Left lung (tissue), 10 donors: Measurements from ENCODE around the gene ANKRD62. TPM values are rescaled to one million over a fixed set of nuclear protein-coding genes. Genes with fewer than 3 reads are reported as not detected.

Source experiments
- ATAC-seq: fragments of 200-7000 bp; cut with Tn5 transposase; one replicate; pipeline ENCODE4 v1.9.1; 2020; ENCODE audit warnings: moderate library complexity
- DNase-seq, 4 donors: peaks; one replicate each; pipeline ENCODE4 v3.0.0-alpha.2; 2013 to 2020
- H3K27ac ChIP-seq, 2 donors: fragments of 200-600 bp; sonication (generic) in 1 of 2; one replicate each; pipeline versions ENCODE4 v1.5.0 to v1.8.0; 2020 to 2021
- H3K27me3 ChIP-seq, 2 donors: fragments of 200-600 bp; sonication (generic) in 1 of 2; one replicate each; pipeline versions ENCODE4 v1.5.0 to v1.8.0; 2020 to 2021
- H3K36me3 ChIP-seq, 2 donors: fragments of 200-600 bp; sonication (generic) in 1 of 2; one replicate each; pipeline versions ENCODE4 v1.5.0 to v1.8.0; 2020 to 2021
- H3K4me1 ChIP-seq, 2 donors: fragments of 200-600 bp; one replicate each; pipeline ENCODE4 v1.8.0; 2021
- H3K4me3 ChIP-seq, 2 donors: fragments of 200-600 bp; sonication (generic) in 1 of 2; one replicate each; pipeline versions ENCODE4 v1.5.0 to v1.8.0; 2020 to 2021; ENCODE audit warnings: mild to moderate bottlenecking in 1 of 2
- H3K9me3 ChIP-seq, 2 donors: fragments of 200-600 bp; sonication (generic) in 1 of 2; one replicate each; pipeline versions ENCODE4 v1.5.0 to v1.8.0; 2020 to 2021
- CTCF ChIP-seq, 2 donors: fragments of 200-600 bp; sonication (generic) in 1 of 2; IDR thresholded peaks; one replicate each; pipeline versions ENCODE4 v1.5.0 to v1.8.0; 2021; ENCODE audit warnings: antibody characterized with exemption in 2 of 2
- intact Hi-C, 2 donors: fragments of 100-400 bp; cut with DNase I; formaldehyde crosslinking; loops; one replicate each; pipeline versions ENCODE4 v1.11.2 to v1.14.2; 2022
- polyA plus RNA-seq, 6 donors: library from polyadenylated mRNA; unstranded; fragments of 120-200 nt; gene quantifications; one replicate each; pipeline ENCODE4 v1.2.1, GENCODE V29; 2013; ENCODE audit not compliant: insufficient read length in 6 of 6
- total RNA-seq, 2 donors: library from RNA; stranded (reverse); fragmentation: NEBNext Ultra II Directional; extraction: Animal tissue kit (Norgen Biotek cat#: 25700); gene quantifications; one replicate each; pipeline ENCODE4 v1.2.1, GENCODE V29; 2021
- donor health status: DM: no; HTN: yes; CAD: no.
- donor health status: DM: no; HTN: no; CAD: no.

ANKRD62 gene
- total and polyA plus RNA-seq, 8 donors: 0.06 to 0.20 (median 0.09) TPM; not detected in 2

- H3K27ac ChIP-seq: no peak overlapping the region
- H3K4me1 ChIP-seq: no peaks in the 10 kb centered on the region
- H3K27me3 ChIP-seq: no peaks in the 10 kb centered on the region
- H3K9me3 ChIP-seq: no peaks in the 10 kb centered on the region
- intact Hi-C loops: no loop called here
- no peak overlapping the region for H3K4me3 ChIP-seq
- ATAC-seq: no peak
- TF ChIP-seq CTCF (IDR thresholded peaks at IDR 0.05): no peak
- DNase-seq: peak in 1 of 4 donors; percentile 45
- H3K36me3 ChIP-seq: no peaks in the 10 kb centered on the region
Observed at GRCh38 chr18:12060182-12060870, 33.3 kb upstream of the ANKRD62 start.

- Histone ChIP-seq H3K27ac (no peak overlapping the region), H3K9me3 (no peaks in the 10 kb centered on the region), H3K36me3 (no peaks in the 10 kb centered on the region), H3K27me3 (no peaks in the 10 kb centered on the region), H3K4me1 (no peaks in the 10 kb centered on the region), H3K4me3 (no peak overlapping the region)
- peak in 1 of 4 donors; percentile 71 for DNase-seq
- ATAC-seq: no peak
- intact Hi-C loops: no loop called here
- no peak for TF ChIP-seq CTCF (IDR thresholded peaks at IDR 0.05)
Observed at GRCh38 chr18:12061685-12062084, 32.0 kb upstream of the ANKRD62 start.

GRCh38 chr18:12062974-12063373 lies 30.7 kb upstream of the ANKRD62 start:
- ATAC-seq (no peak), DNase-seq (no peak)
- no peak for TF ChIP-seq CTCF (IDR thresholded peaks at IDR 0.05)
- Histone ChIP-seq H3K27me3 (no peaks in the 10 kb centered on the region), H3K9me3 (no peaks in the 10 kb centered on the region), H3K27ac (no peak overlapping the region), H3K4me1 (no peaks in the 10 kb centered on the region), H3K4me3 (no peak overlapping the region), H3K36me3 (no peaks in the 10 kb centered on the region)
- intact Hi-C loops: no loop called here

GRCh38 chr18:12064086-12064763 lies 29.4 kb upstream of the ANKRD62 start:
- Histone ChIP-seq H3K4me3 (no peak overlapping the region), H3K9me3 (no peaks in the 10 kb centered on the region), H3K36me3 (no peaks in the 10 kb centered on the region), H3K27ac (no peak overlapping the region), H3K27me3 (no peaks in the 10 kb centered on the region), H3K4me1 (no peaks in the 10 kb centered on the region)
- intact Hi-C loops: no loop called here
- no peak for TF ChIP-seq CTCF (IDR thresholded peaks at IDR 0.05)
- DNase-seq (peak in 1 of 4 donors; percentile 42), ATAC-seq (no peak)

GRCh38 chr18:12065397-12065796 lies 28.2 kb upstream of the ANKRD62 start:
- H3K4me1 ChIP-seq: no peaks in the 10 kb centered on the region
- no peak overlapping the region for H3K27ac ChIP-seq
- no peak overlapping the region for H3K4me3 ChIP-seq
- intact Hi-C loops: no loop called here
- no peak for TF ChIP-seq CTCF (IDR thresholded peaks at IDR 0.05)
- H3K9me3 ChIP-seq: no peaks in the 10 kb centered on the region
- H3K36me3 ChIP-seq: no peaks in the 10 kb centered on the region
- DNase-seq (no peak), ATAC-seq (no peak)
- H3K27me3 ChIP-seq: no peaks in the 10 kb centered on the region
